Neuron (in vitro differentiated cells): ENCODE data around the gene AUH.
"Not testable (repeated sequence)": the region's sequence is repeated elsewhere in the genome, so short reads cannot be mapped to it uniquely, and the experiment has no call there.

Experiments
- H2AFZ ChIP-seq: one replicate; pipeline ENCODE4 v1.6.1; 2013; ENCODE audit warnings: low read depth, mild to moderate bottlenecking, inconsistent platforms, low read length, moderate library complexity
- H3K27me3 ChIP-seq: one replicate; pipeline ENCODE4 v1.6.1; 2013; ENCODE audit warnings: low read length; ENCODE audit not compliant: insufficient read depth
- H3K36me3 ChIP-seq: one replicate; pipeline ENCODE4 v1.6.1; 2013; ENCODE audit warnings: low read length; ENCODE audit not compliant: insufficient read depth
- H3K4me1 ChIP-seq: one replicate; pipeline ENCODE4 v1.6.1; 2013; ENCODE audit warnings: low read length; ENCODE audit not compliant: insufficient read depth
- H3K4me3 ChIP-seq: 2 replicates; pipeline ENCODE4 v1.5.1; 2013; ENCODE audit warnings: mild to moderate bottlenecking, low read length, moderate library complexity
- H3K9me3 ChIP-seq: one replicate; pipeline ENCODE4 v1.6.1; 2013; ENCODE audit warnings: low read length

Gene AUH

DNA sequence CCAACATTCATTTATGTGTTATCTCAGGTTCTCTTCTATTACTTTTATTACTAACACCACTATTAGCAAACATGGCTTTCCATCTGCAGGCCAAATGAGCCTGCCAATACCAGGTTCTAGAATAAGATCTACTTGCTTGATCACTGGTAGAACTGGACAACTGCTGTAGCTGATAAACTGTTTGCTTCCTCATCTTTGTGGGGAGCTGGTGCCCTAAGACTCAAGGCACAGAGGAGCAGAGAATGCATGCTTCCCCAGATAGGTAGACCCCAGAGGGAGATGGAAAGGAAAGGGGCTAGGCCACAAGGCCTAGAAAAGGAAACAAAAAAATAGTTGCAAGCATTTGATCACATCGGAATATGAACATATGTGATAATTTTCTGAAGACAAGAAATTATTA lies 30.7 kb upstream of the AUH start:
- no peaks in the 10 kb centered on the region for H3K4me1 ChIP-seq
- no peak overlapping the region for H2AFZ ChIP-seq
- no peaks in the 10 kb centered on the region for H3K9me3 ChIP-seq
- no peaks in the 10 kb centered on the region for H3K27me3 ChIP-seq
- H3K36me3 ChIP-seq, result no peaks in the 10 kb centered on the region
- no peak overlapping the region for H3K4me3 ChIP-seq

DNA sequence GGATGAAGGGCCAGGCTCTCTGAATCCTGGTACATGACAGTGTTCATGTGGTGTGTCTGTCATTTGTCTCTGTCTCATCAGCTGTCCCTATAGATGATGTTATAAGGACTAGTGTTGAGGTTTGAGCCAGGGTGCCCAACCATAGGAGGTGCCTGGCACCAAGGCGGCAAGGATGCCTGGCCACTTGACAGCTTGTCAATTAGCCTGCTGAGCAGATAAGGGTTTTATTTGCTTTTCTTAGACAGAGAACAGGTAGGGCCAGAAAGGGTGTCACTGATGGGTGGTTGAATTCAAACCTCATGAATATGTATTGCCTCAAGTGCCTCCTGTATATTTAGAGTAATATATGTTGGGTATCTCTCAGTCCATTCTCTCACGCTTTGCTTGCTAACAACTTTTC lies 30.1 kb upstream of the AUH start:
- H3K27me3 ChIP-seq, result no peaks in the 10 kb centered on the region
- H3K4me3 ChIP-seq, result no peak overlapping the region
- no peaks in the 10 kb centered on the region for H3K9me3 ChIP-seq
- H3K4me1 ChIP-seq, result no peaks in the 10 kb centered on the region
- H2AFZ ChIP-seq, result no peak overlapping the region
- no peaks in the 10 kb centered on the region for H3K36me3 ChIP-seq

DNA sequence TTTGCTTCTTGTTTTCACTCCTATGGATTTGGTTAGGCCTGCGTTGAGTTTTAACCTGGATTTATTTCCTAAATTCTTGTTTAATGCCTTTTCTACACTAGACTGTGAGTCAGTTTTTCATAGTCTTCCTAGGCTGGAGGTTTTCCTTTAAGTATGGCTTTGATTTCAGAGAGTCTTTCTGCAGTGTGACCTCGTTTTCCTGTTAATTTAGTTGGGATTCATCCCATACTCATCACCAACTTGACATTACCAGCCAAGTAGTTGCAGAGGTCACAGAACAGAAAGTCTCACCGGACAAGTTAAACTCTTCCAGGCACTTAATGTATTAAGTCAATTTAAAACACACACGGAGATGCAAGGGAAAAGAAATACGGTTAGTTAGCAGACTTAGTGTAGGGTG lies 29.7 kb upstream of the AUH start:
- Histone ChIP-seq H3K4me3 (no peak overlapping the region), H3K27me3 (no peaks in the 10 kb centered on the region), H3K9me3 (no peaks in the 10 kb centered on the region), H2AFZ (no peak overlapping the region), H3K36me3 (no peaks in the 10 kb centered on the region), H3K4me1 (no peaks in the 10 kb centered on the region)

DNA sequence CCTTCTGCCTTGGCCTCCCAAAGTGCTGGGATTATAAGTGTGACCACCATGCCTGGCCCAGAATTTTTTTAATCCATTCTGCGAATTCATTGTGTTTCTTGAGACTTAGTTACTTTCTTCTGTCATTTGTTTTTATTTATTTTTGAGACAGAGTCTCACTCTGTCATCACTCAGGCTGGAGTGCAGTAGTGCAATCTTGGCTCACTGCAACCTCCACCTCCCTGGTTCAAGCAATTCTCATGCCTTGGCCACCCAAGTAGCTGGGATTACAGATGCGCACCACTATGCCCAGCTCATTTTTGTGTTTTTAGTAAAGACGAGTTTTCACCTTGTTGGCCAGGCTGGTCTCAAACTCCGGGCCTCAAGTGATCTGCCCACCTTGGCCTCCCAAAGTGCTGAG lies 28.0 kb upstream of the AUH start:
- not testable (repeated sequence) for H3K9me3 ChIP-seq, H3K36me3 ChIP-seq, H2AFZ ChIP-seq, H3K4me3 ChIP-seq, H3K27me3 ChIP-seq, H3K4me1 ChIP-seq

DNA sequence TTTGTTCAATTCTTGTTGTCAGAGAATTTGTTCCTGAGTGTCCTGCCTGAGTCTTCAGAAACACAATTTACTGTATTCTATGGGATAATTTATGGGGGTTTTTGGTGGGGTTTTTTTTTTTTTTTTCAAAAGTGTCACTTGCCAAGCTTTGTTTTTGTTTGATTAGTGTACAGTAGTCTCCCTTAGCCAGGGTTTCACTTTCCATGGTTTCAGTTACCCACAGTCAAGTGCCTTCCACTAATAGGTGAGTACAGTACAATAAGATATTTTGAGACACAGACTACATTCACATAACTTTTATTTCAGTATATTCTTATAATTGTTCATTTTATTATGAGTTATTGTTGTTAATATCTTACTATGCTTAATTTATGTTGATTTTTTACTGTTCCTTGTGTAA lies 25.0 kb upstream of the AUH start:
- Histone ChIP-seq H3K27me3 (no peaks in the 10 kb centered on the region), H3K9me3 (no peaks in the 10 kb centered on the region), H3K4me3 (no peak overlapping the region), H3K4me1 (no peaks in the 10 kb centered on the region), H3K36me3 (no peaks in the 10 kb centered on the region), H2AFZ (no peak overlapping the region)

DNA sequence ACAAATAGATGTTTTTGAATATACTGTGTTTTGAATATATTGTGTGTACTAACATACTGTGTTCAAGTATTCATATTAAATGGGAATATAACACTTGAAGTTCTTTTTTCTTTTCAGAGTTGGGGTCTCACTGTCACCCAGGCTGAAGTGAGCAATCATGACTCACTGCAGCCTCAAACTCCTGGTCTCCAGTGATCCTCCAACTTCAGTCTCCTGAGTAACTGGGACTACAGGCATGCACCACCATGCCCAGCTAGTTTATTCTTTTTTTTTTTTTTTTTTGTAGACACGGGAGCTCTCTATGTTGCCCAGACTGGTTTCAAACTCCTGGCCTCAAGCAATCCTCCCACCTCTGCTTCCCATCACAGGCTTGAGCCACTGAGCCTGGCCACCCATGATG lies 23.2 kb upstream of the AUH start:
- Histone ChIP-seq H3K27me3 (peaks cover 4% of the 10 kb centered on the region), H3K4me1 (no peaks in the 10 kb centered on the region), H3K36me3 (no peaks in the 10 kb centered on the region), H3K4me3 (no peak overlapping the region), H3K9me3 (no peaks in the 10 kb centered on the region), H2AFZ (no peak overlapping the region)

DNA sequence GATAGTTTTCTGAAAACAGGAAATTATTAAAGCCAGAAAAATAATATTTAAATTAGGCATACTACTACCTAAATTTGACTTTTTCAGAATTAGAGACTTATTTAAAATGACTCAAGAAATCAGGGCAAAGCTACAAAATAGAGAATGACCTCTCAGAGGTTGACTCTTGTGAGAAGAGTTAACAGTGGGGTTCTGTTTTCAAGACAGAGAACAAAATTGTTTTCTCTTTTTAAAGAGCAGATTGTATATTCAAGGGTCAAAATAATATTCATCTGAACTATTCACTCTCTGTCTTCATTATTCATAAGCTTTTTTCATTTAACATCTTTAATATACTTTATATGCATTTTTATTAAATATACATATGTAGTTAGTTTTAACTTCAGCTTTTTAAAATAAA lies 21.9 kb upstream of the AUH start:
- Histone ChIP-seq H3K36me3 (no peaks in the 10 kb centered on the region), H3K4me3 (no peak overlapping the region), H3K9me3 (no peaks in the 10 kb centered on the region), H3K27me3 (peaks cover 6% of the 10 kb centered on the region), H3K4me1 (no peaks in the 10 kb centered on the region), H2AFZ (no peak overlapping the region)

DNA sequence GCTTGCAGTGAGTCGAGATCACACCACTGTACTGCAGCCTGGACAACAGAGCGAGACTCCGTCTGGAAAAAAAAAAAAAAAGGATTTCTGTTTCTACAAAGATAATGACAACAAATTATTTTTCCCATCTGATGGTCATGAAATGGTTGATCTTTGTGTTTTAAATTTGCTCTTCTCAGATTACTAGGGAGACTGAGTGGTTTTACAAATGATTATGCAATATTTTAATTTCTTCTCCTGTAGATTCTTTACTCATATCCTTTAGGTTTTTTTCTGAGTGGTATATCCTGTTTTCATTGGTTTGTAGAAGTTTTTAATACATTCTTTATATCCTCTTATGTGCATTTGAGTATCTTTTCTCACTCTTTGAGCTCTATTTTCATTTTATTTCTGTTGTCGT lies 20.6 kb upstream of the AUH start:
- H3K27me3 ChIP-seq, result peaks cover 6% of the 10 kb centered on the region
- H3K4me3 ChIP-seq, result no peak overlapping the region
- no peak overlapping the region for H2AFZ ChIP-seq
- H3K9me3 ChIP-seq, result no peaks in the 10 kb centered on the region
- no peaks in the 10 kb centered on the region for H3K36me3 ChIP-seq
- no peaks in the 10 kb centered on the region for H3K4me1 ChIP-seq

DNA sequence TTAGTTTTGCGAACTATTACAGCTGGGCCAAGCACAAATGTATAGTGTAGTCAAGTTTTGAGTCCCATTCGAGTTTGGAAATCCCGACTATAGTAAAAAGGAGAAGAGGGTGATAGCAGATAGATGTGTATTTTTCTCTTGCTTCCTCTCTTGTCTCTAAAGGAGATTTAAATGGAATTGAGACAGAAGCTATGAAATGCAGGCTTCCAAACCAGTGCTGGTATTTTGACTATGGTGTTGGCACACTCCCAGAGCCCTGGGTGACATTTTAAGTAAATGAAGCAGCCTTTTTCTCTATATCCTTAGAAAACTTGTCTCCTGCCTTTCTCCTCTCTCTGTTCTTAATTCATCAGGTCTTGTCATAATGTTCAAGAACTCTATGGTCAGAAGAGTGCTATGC lies 17.7 kb upstream of the AUH start:
- Histone ChIP-seq H2AFZ (no peak overlapping the region), H3K4me1 (no peaks in the 10 kb centered on the region)

DNA sequence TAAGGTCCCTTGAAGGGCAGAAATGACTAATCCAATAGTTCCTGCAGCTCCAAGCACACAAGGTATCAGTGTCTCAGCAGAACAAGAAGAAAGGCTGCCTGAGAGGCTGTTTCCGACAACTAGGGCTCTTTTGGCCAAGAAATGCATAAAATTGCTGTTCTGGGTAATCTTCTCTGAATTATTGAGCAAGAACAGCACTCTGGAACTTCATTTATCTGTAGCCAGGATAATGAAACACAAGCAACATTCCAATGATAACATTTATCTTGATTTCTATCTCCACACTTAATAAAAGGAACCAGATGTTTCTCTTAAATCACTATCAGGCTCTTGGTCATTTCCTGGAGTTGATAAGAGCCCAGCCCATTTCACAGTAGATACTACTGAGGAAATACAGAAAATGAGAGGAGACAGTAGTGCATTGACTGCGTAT lies 17.0 kb upstream of the AUH start:
- peaks cover 6% of the 10 kb centered on the region for H3K27me3 ChIP-seq
- no peaks in the 10 kb centered on the region for H3K4me1 ChIP-seq
- H3K36me3 ChIP-seq, result no peaks in the 10 kb centered on the region
- no peaks in the 10 kb centered on the region for H3K9me3 ChIP-seq
- H2AFZ ChIP-seq, result no peak overlapping the region
- H3K4me3 ChIP-seq, result no peak overlapping the region

More for the DNA sequence above, 17.7 kb upstream of the AUH start:
- peaks cover 6% of the 10 kb centered on the region for H3K27me3 ChIP-seq
- no peak overlapping the region for H3K4me3 ChIP-seq
- no peaks in the 10 kb centered on the region for H3K36me3 ChIP-seq
- no peaks in the 10 kb centered on the region for H3K9me3 ChIP-seq

DNA sequence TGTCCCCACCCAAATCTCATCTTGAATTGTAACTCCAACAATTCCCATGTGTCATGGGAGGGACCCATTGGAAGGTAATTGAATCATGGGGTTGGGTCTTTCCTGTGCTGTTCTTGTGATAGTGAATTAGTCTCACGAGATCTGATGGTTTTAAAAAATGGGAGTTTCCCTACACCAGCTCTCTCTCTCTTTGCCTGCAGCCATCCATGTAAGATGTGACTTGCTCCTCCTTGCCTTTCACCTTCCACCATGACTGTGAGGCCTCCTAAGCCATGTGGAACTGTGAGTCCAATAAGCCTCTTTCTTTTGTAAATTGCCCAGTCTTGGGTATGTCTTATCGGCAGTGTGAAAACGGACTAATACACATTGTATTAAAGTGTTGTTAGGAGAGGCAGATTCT lies 16.3 kb upstream of the AUH start:
- H3K9me3 ChIP-seq, H3K27me3 ChIP-seq, H3K4me1 ChIP-seq, H2AFZ ChIP-seq, H3K36me3 ChIP-seq, H3K4me3 ChIP-seq: not testable (repeated sequence)

DNA sequence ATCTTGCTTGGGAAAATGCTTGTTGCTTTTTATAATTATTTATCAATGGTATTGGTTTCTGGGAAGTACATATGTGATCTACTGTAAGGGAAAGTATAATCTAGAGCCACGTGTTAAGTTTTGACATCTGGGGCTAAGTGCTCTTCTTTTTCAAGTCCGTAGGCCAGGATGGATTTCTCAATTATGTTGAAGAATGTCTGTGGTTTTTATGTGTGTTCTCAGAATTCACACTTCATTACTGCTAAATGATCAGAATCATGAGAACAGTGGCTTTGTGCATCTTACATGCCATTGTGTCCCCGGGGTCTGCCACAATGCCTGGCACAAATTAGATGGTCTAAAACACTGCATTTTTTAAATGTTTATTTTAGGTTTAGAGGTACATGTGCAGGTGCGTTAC lies 14.5 kb upstream of the AUH start:
- Histone ChIP-seq H3K4me1 (no peaks in the 10 kb centered on the region), H3K27me3 (peaks cover 6% of the 10 kb centered on the region), H3K9me3 (no peaks in the 10 kb centered on the region), H2AFZ (no peak overlapping the region), H3K4me3 (no peak overlapping the region), H3K36me3 (no peaks in the 10 kb centered on the region)

DNA sequence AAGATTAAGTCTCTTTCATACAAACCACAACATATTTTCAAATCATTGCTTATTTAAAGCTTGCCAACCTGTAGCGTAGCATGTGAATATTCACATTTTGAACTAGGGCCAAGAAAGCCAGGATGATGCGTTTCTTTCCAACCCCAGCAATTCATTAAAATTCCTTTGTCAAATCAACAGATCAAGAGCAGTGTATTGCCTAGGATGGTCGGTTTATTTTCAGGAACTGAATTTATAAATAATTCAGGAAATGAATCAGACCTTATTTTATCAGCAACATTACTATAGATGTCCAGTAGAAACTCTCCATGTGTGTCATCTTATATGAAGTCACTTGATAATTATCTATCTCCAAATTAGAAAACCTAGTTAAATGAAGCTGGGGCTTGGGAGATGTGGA lies 13.2 kb upstream of the AUH start:
- peaks cover 2% of the 10 kb centered on the region for H3K27me3 ChIP-seq
- no peak overlapping the region for H2AFZ ChIP-seq
- H3K9me3 ChIP-seq, result no peaks in the 10 kb centered on the region
- no peak overlapping the region for H3K4me3 ChIP-seq
- H3K36me3 ChIP-seq, result no peaks in the 10 kb centered on the region
- no peaks in the 10 kb centered on the region for H3K4me1 ChIP-seq

DNA sequence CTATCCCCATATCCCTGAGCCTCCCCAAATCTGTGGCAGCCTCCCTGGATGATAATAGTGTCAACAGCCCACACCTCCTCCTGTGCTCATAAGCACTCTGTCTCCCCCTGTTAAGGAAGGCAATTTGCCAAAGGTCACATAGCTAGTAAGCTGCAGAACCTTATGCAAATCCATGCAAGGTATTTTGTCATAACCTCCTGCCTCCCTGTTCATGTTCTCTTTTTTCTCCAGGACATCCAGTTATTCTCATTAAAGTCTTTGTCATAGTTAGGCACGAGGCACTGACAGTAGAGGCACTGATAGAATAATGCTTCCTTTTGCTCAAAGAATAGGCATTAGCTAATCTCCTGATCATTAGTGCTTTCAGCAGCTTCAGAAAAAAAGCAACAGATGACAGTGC lies 10.2 kb upstream of the AUH start:
- Histone ChIP-seq H3K9me3 (no peaks in the 10 kb centered on the region), H3K27me3 (peaks cover 5% of the 10 kb centered on the region), H3K36me3 (no peaks in the 10 kb centered on the region), H2AFZ (no peak overlapping the region), H3K4me3 (no peak overlapping the region), H3K4me1 (no peaks in the 10 kb centered on the region)
